ENCODE results near the gene GFPT2. TPM values are rescaled to one million over a fixed set of nuclear protein-coding genes. Genes with fewer than 3 reads are reported as not detected.
A peak's percentile ranks its signal among the peaks of the same experiment; 100 is the strongest.

GFPT2 gene
- polyA plus RNA-seq, 2 of the 4 experiments (the other 2 are of a cell fraction) = 24.4 to 38.0 TPM

GRCh38 chr5:180367991-180368390, 14.9 kb upstream of the GFPT2 start:
- FAIRE-seq = no peak
- ChIA-PET CTCF (no interaction called here), POLR2A (no interaction called here)
- Histone ChIP-seq H3K9me3 (no peaks in the 10 kb centered on the region), H3K4me1 (no peaks in the 10 kb centered on the region), H3K27ac (no peak overlapping the region), H3K4me3 (no peak overlapping the region), H3K4me2 (no peak overlapping the region)
- WGBS (ENCODE audit: missing lambda C conversion rate) = 62% methylated on average over 3 of the region's 4 CpGs
- no peak for DNase-seq (ENCODE audit: low read depth in 1 of 2, low spot score in 1 of 2)
- TF ChIP-seq SREBF2 (IDR thresholded peaks at IDR 0.05) = no peak
- no peak for TF ChIP-seq KDM5A (IDR thresholded peaks at IDR 0.05)
- TF ChIP-seq NPAS2 (CRISPR knock-in tag; IDR thresholded peaks at IDR 0.05; ENCODE audit: borderline replicate concordance) = no peak
- TF ChIP-seq FOXS1 (CRISPR knock-in tag; IDR thresholded peaks at IDR 0.05) = no peak
- TF ChIP-seq MAZ (IDR thresholded peaks at IDR 0.05; ENCODE audit: borderline replicate concordance, low read depth, low read length) = no peak
- no peak for ATAC-seq

GRCh38 chr5:180367300-180367699, 14.2 kb upstream of the GFPT2 start:
- Histone ChIP-seq H3K4me1 (no peaks in the 10 kb centered on the region), H3K27ac (no peak overlapping the region), H3K4me2 (no peak overlapping the region), H3K4me3 (no peak overlapping the region), H3K9me3 (no peaks in the 10 kb centered on the region)
- WGBS (ENCODE audit: missing lambda C conversion rate) = 86% methylated on average over 8 of the region's 8 CpGs
- TF ChIP-seq MYC (IDR thresholded peaks at IDR 0.05; ENCODE audit: borderline replicate concordance, low read length) (no peak), RNF2 (IDR thresholded peaks at IDR 0.05; ENCODE audit: borderline replicate concordance, low read depth) (no peak), BHLHE40 (IDR thresholded peaks at IDR 0.05; ENCODE audit: low read depth, low read length) (no peak), CBX8 (IDR thresholded peaks at IDR 0.05) (no peak), HEYL (CRISPR knock-in tag; IDR thresholded peaks at IDR 0.05) (no peak), ZSCAN20 (CRISPR knock-in tag; IDR thresholded peaks at IDR 0.05) (no peak), POLR2A (IDR thresholded peaks at IDR 0.05; ENCODE audit: low read length) (no peak), HDAC2 (IDR thresholded peaks at IDR 0.05) (no peak), RCOR1 (IDR thresholded peaks at IDR 0.05; ENCODE audit: low read depth, low read length) (no peak), JUNB (IDR thresholded peaks at IDR 0.05) (no peak), HOXB13 (CRISPR knock-in tag; IDR thresholded peaks at IDR 0.05; ENCODE audit: low read depth) (no peak), USF2 (IDR thresholded peaks at IDR 0.05) (no peak), PHF8 (IDR thresholded peaks at IDR 0.05; ENCODE audit: borderline replicate concordance, low read depth) (no peak)
- no peak for ATAC-seq
- DNase-seq (ENCODE audit: low read depth in 1 of 2, low spot score in 1 of 2) = no peak
- ChIA-PET CTCF (no interaction called here), POLR2A (no interaction called here)
- FAIRE-seq = no peak

GRCh38 chr5:180366326-180366725, 13.2 kb upstream of the GFPT2 start:
- Histone ChIP-seq H3K4me2 (no peak overlapping the region), H3K4me1 (no peaks in the 10 kb centered on the region), H3K27ac (peak overlapping the region in 1 of 2 experiments; percentile 15; a peak in 1 of 6 replicates), H3K4me3 (no peak overlapping the region), H3K9me3 (no peaks in the 10 kb centered on the region)
- 83% methylated on average over 12 of the region's 12 CpGs for WGBS (ENCODE audit: missing lambda C conversion rate)
- FAIRE-seq (no peak), DNase-seq (ENCODE audit: low read depth in 1 of 2, low spot score in 1 of 2) (no peak), ATAC-seq (no peak)
- ChIA-PET POLR2A (no interaction called here), CTCF (no interaction called here)
- TF ChIP-seq FOXS1 (CRISPR knock-in tag; IDR thresholded peaks at IDR 0.05) (no peak), HES2 (IDR thresholded peaks at IDR 0.05) (no peak), RFX5 (IDR thresholded peaks at IDR 0.05) (no peak), BCL3 (IDR thresholded peaks at IDR 0.05) (no peak), RARB (CRISPR knock-in tag; IDR thresholded peaks at IDR 0.05) (no peak), BHLHE40 (IDR thresholded peaks at IDR 0.05; ENCODE audit: low read depth, low read length) (no peak), FOSL2 (IDR thresholded peaks at IDR 0.05) (no peak), FOSL2 (CRISPR knock-in tag; IDR thresholded peaks at IDR 0.05) (no peak), CHD4 (IDR thresholded peaks at IDR 0.05; ENCODE audit: borderline replicate concordance) (no peak), ATOH8 (CRISPR knock-in tag; IDR thresholded peaks at IDR 0.05; ENCODE audit: low read depth) (no peak), SMC3 (IDR thresholded peaks at IDR 0.05) (no peak), HOXB13 (CRISPR knock-in tag; IDR thresholded peaks at IDR 0.05; ENCODE audit: low read depth) (no peak)
